ENCODE results near the gene CTNNA3.

CTNNA3 gene

GRCh38 chr10:67666416-67667034 is 29.5 kb downstream of the CTNNA3 start:
- Histone ChIP-seq H2AFZ (no peak overlapping the region), H3K4me1 (peaks cover 7% of the 10 kb centered on the region), H3K27me3 (ENCODE audit: control insufficient read depth, insufficient read depth, low read length) (no peaks in the 10 kb centered on the region), H3K4me2 (ENCODE audit: low read length) (no peak overlapping the region), H3K9me3 (ENCODE audit: control insufficient read depth, low read length) (no peaks in the 10 kb centered on the region), H3K36me3 (ENCODE audit: control insufficient read depth, insufficient read depth, low read length) (no peaks in the 10 kb centered on the region), H3K9ac (no peak overlapping the region), H3K79me2 (no peaks in the 10 kb centered on the region), H3K27ac (no peak overlapping the region), H3K4me3 (ENCODE audit: low read depth, low read length) (no peak overlapping the region)
- peak; percentile 61 for TF ChIP-seq CTCF (IDR thresholded peaks at IDR 0.05)

- Histone ChIP-seq H2AFZ (peak overlapping the region; percentile 31), H3K27me3 (ENCODE audit: control insufficient read depth, insufficient read depth, low read length) (no peaks in the 10 kb centered on the region), H3K9ac (no peak overlapping the region), H3K36me3 (ENCODE audit: control insufficient read depth, insufficient read depth, low read length) (no peaks in the 10 kb centered on the region), H3K27ac (no peak overlapping the region), H3K4me2 (ENCODE audit: low read length) (peak overlapping the region; percentile 47), H3K4me1 (peaks cover 7% of the 10 kb centered on the region), H3K4me3 (ENCODE audit: low read depth, low read length) (no peak overlapping the region), H3K9me3 (ENCODE audit: control insufficient read depth, low read length) (no peaks in the 10 kb centered on the region), H3K79me2 (no peaks in the 10 kb centered on the region)
- TF ChIP-seq CTCF (IDR thresholded peaks at IDR 0.05): no peak
Measured at GRCh38 chr10:67665491-67665890, 30.5 kb downstream of the CTNNA3 start.

- TF ChIP-seq CTCF (IDR thresholded peaks at IDR 0.05): no peak
- Histone ChIP-seq H3K27me3 (ENCODE audit: control insufficient read depth, insufficient read depth, low read length) (no peaks in the 10 kb centered on the region), H3K27ac (no peak overlapping the region), H2AFZ (peak overlapping the region; percentile 31), H3K4me3 (ENCODE audit: low read depth, low read length) (no peak overlapping the region), H3K36me3 (ENCODE audit: control insufficient read depth, insufficient read depth, low read length) (no peaks in the 10 kb centered on the region), H3K4me2 (ENCODE audit: low read length) (no peak overlapping the region), H3K79me2 (no peaks in the 10 kb centered on the region), H3K9ac (no peak overlapping the region), H3K9me3 (ENCODE audit: control insufficient read depth, low read length) (no peaks in the 10 kb centered on the region), H3K4me1 (peaks cover 7% of the 10 kb centered on the region)
Measured at GRCh38 chr10:67664942-67665341, 31.1 kb downstream of the CTNNA3 start.

- Histone ChIP-seq H3K27me3 (ENCODE audit: control insufficient read depth, insufficient read depth, low read length) (no peaks in the 10 kb centered on the region), H3K79me2 (no peaks in the 10 kb centered on the region), H3K9me3 (ENCODE audit: control insufficient read depth, low read length) (no peaks in the 10 kb centered on the region), H3K4me3 (ENCODE audit: low read depth, low read length) (no peak overlapping the region), H3K9ac (no peak overlapping the region), H3K36me3 (ENCODE audit: control insufficient read depth, insufficient read depth, low read length) (no peaks in the 10 kb centered on the region), H3K4me1 (peaks cover 7% of the 10 kb centered on the region), H2AFZ (peak overlapping the region; percentile 2), H3K27ac (no peak overlapping the region), H3K4me2 (ENCODE audit: low read length) (no peak overlapping the region)
- no peak for TF ChIP-seq CTCF (IDR thresholded peaks at IDR 0.05)
Measured at GRCh38 chr10:67663449-67664087, 32.4 kb downstream of the CTNNA3 start.

GRCh38 chr10:67662415-67662814 is 33.6 kb downstream of the CTNNA3 start:
- H3K9ac ChIP-seq: no peak overlapping the region
- H3K4me2 ChIP-seq (ENCODE audit: low read length): no peak overlapping the region
- H3K27ac ChIP-seq: no peak overlapping the region
- H3K4me3 ChIP-seq (ENCODE audit: low read depth, low read length): no peak overlapping the region
- no peak for TF ChIP-seq CTCF (IDR thresholded peaks at IDR 0.05)
- H3K79me2 ChIP-seq: no peaks in the 10 kb centered on the region
- H3K27me3 ChIP-seq (ENCODE audit: control insufficient read depth, insufficient read depth, low read length): no peaks in the 10 kb centered on the region
- H2AFZ ChIP-seq: no peak overlapping the region
- H3K4me1 ChIP-seq: peaks cover 7% of the 10 kb centered on the region
- H3K36me3 ChIP-seq (ENCODE audit: control insufficient read depth, insufficient read depth, low read length): no peaks in the 10 kb centered on the region
- no peaks in the 10 kb centered on the region for H3K9me3 ChIP-seq (ENCODE audit: control insufficient read depth, low read length)

Measured in parathyroid adenoma (tissue), 2 donors.